B cell (primary cell): ENCODE measurements around the gene USP12. TPM values are rescaled to one million over a fixed set of nuclear protein-coding genes. Genes with fewer than 3 reads are reported as not detected.
A peak's percentile ranks its signal among the peaks of the same experiment; 100 is the strongest.

Experiments
- ATAC-seq: fragments of 200-7000 bp; cut with Tn5 transposase; one replicate; pipeline ENCODE4 v1.10.0; 2021; ENCODE audit warnings: low read depth, mild to moderate bottlenecking, moderate number of reproducible peaks, moderate library complexity
- CTCF ChIA-PET: fragments of 350-600 bp; sonication (Branson Sonifier 250); formaldehyde crosslinking; loops from one replicate; lab custom pipeline; 2021; ENCODE audit warnings: antibody characterized with exemption, inconsistent platforms; lab: Charles Lee
- POLR2A ChIA-PET: fragments of 350-600 bp; sonication (Branson Sonifier 250); formaldehyde crosslinking; loops from one replicate; lab custom pipeline; 2021; ENCODE audit warnings: antibody characterized with exemption; lab: Charles Lee
- DNase-seq: peaks from one replicate; pipeline ENCODE4 v3.0.0; 2013
- H2AFZ ChIP-seq: 2 replicates; pipeline ENCODE4 v1.6.1; 2012; ENCODE audit warnings: mild to moderate bottlenecking, low read depth, low read length; ENCODE audit not compliant: insufficient read depth, poor library complexity, severe bottlenecking
- H3K27ac ChIP-seq, 2 donors: 1 replicate in 1 of 2; 2 replicates in 1 of 2; pipeline ENCODE4 v1.5.1; 2012 to 2013; ENCODE audit warnings: low read length in 2 of 2, mild to moderate bottlenecking in 2 of 2, moderate library complexity in 1 of 2
- H3K27me3 ChIP-seq, 4 experiments: fragments of 200-600 bp in 1 of 4; sonication (generic) in 1 of 4; replicated peaks in 1 of 4; 1 replicate in 2 of 4; 2 replicates in 2 of 4; pipeline versions ENCODE4 v1.6.1 to v1.7.0; 2013 to 2016; ENCODE audit warnings: low read length in 3 of 4, mild to moderate bottlenecking in 2 of 4, mixed read lengths in 1 of 4, moderate library complexity in 1 of 4; ENCODE audit not compliant: insufficient read depth in 4 of 4, control insufficient read depth in 3 of 4; ENCODE audit errors: control extremely low read depth in 1 of 4
- H3K36me3 ChIP-seq, 2 experiments: replicated peaks in 1 of 2; 1 replicate in 1 of 2; 2 replicates in 1 of 2; pipeline versions ENCODE4 v1.6.1 to v1.7.1; 2013; ENCODE audit warnings: low read length in 1 of 2; ENCODE audit not compliant: insufficient read depth in 2 of 2, control insufficient read depth in 1 of 2; ENCODE audit errors: control extremely low read depth in 1 of 2, extremely low read depth in 1 of 2
- H3K4me1 ChIP-seq, 2 donors: fragments of 200-600 bp in 1 of 2; sonication (generic) in 1 of 2; 1 replicate in 1 of 2; 2 replicates in 1 of 2; pipeline versions ENCODE4 v1.5.1 to v1.6.1; 2013 to 2017; ENCODE audit warnings: low read length in 2 of 2; ENCODE audit not compliant: control insufficient read depth in 2 of 2, insufficient read depth in 2 of 2
- H3K4me2 ChIP-seq: replicated peaks from 2 replicates; pipeline ENCODE3; 2012; ENCODE audit warnings: mild to moderate bottlenecking, low read depth, low read length; ENCODE audit not compliant: poor library complexity, severe bottlenecking
- H3K4me3 ChIP-seq, 5 experiments: fragments of 200-600 bp in 1 of 5; sonication (generic) in 1 of 5; 1 replicate in 3 of 5; 2 replicates in 2 of 5; pipeline versions ENCODE4 v1.5.1 to v1.7.0; 2011 to 2016; ENCODE audit warnings: low read length in 4 of 5, mild to moderate bottlenecking in 4 of 5, low read depth in 2 of 5, control low read depth in 1 of 5, moderate library complexity in 1 of 5; ENCODE audit not compliant: insufficient read depth in 1 of 5; ENCODE audit errors: control extremely low read depth in 1 of 5, extremely low read depth in 1 of 5
- H3K79me2 ChIP-seq: fragments of 200-600 bp; sonication (generic); one replicate; pipeline ENCODE4 v1.6.0; 2016; ENCODE audit warnings: low read length; ENCODE audit not compliant: control insufficient read depth, insufficient read depth
- H3K9ac ChIP-seq: fragments of 200-600 bp; sonication (generic); 2 replicates; pipeline ENCODE4 v1.6.1; 2017; ENCODE audit warnings: mild to moderate bottlenecking, low read length, moderate library complexity
- H3K9me3 ChIP-seq, 3 donors: one replicate each; pipeline versions ENCODE4 v1.6.1 to v1.7.1; 2013; ENCODE audit warnings: low read length in 2 of 3; ENCODE audit not compliant: control insufficient read depth in 2 of 3, insufficient read depth in 1 of 3; ENCODE audit errors: control extremely low read depth in 1 of 3
- H4K20me1 ChIP-seq: 2 replicates; pipeline ENCODE4 v1.6.0; 2012; ENCODE audit warnings: mild to moderate bottlenecking, low read length; ENCODE audit not compliant: insufficient read depth, control insufficient read depth, poor library complexity, severe bottlenecking
- H3K27ac Mint-ChIP-seq: one replicate; pipeline ENCODE4 v1.8.0; 2021; ENCODE audit warnings: mixed read lengths
- H3K27me3 Mint-ChIP-seq: one replicate; pipeline ENCODE4 v1.8.0; 2021; ENCODE audit warnings: mixed read lengths
- H3K4me1 Mint-ChIP-seq: one replicate; pipeline ENCODE4 v1.8.0; 2021; ENCODE audit warnings: mixed read lengths
- H3K4me3 Mint-ChIP-seq: one replicate; pipeline ENCODE4 v1.8.0; 2021; ENCODE audit warnings: mixed read lengths
- H3K9me3 Mint-ChIP-seq: one replicate; pipeline ENCODE4 v1.8.0; 2022; ENCODE audit warnings: mixed read lengths; ENCODE audit not compliant: insufficient read depth
- EZH2 ChIP-seq: IDR thresholded peaks from 2 replicates; pipeline ENCODE4 v1.6.1; 2012; ENCODE audit warnings: borderline replicate concordance, low read depth, mild to moderate bottlenecking, moderate library complexity, low read length; ENCODE audit not compliant: insufficient read depth, poor library complexity, severe bottlenecking
- WGBS: methylation state at CpG from one replicate; pipeline ENCODE4 v1.1.5; 2013; ENCODE audit warnings: missing lambda C conversion rate; ENCODE audit not compliant: insufficient coverage; 5-methylcytosine and 5-hydroxymethylcytosine counted together
- intact Hi-C: fragments of 100-400 bp; cut with micrococcal nuclease; formaldehyde crosslinking; loops from one replicate; pipeline ENCODE4 v1.10.0; 2022
- polyA plus RNA-seq: library from polyadenylated mRNA; depleted of rRNA; stranded (reverse); fragments of >200 nt; gene quantifications from 2 replicates; pipeline ENCODE4 v1.2.3, GENCODE V29; 2012
- total RNA-seq, 2 donors: library from RNA; stranded (reverse); fragments of 120-200 nt in 1 of 2; gene quantifications; 1 replicate in 1 of 2; 2 replicates in 1 of 2; pipeline versions ENCODE4 v1.2.3 to v1.2.4, GENCODE V29; 2013 to 2022
- TF ChIP-seq, protein P1 (sequence below): fragments of 200-600 bp; IDR thresholded peaks from one replicate; pipeline ENCODE4 v1.8.0; 2022; ENCODE audit warnings: antibody characterized with exemption, mild to moderate bottlenecking

The USP12 gene
- total and polyA plus RNA-seq, 2 donors (not counting 1 experiment from before 2014, with no cell fraction given) = 21.7 to 46.3 TPM

- DNase-seq (no peak), ATAC-seq (no peak)
- 83% methylated on average over 1 of the region's 8 CpGs for WGBS
- Histone ChIP-seq H3K9ac (no peak overlapping the region), H2AFZ (no peak overlapping the region), H3K9me3 (no peaks in the 10 kb centered on the region), H3K36me3 (no peaks in the 10 kb centered on the region), H4K20me1 (peaks cover 16% of the 10 kb centered on the region), H3K4me1 (peaks cover 38 to 43% of the 10 kb centered on the region in 2 donors), H3K27me3 (no peaks in the 10 kb centered on the region), H3K4me2 (peak overlapping the region; percentile 85), H3K4me3 (no peak overlapping the region), H3K27ac (peak overlapping the region in 1 of 2 donors; percentile 72), H3K79me2 (peaks cover 74% of the 10 kb centered on the region)
- CTCF ChIA-PET = interaction anchor here (0.7 to 1.8 kb wide), 3 partner anchors 19 to 184 kb away, joined by 3 to 4 read pairs (median 3); no protein-coding TSS in a partner anchor
- Mint-ChIP-seq H3K27ac (peak overlapping the region; percentile 88), H3K9me3 (no peaks in the 10 kb centered on the region), H3K4me1 (peaks cover 67% of the 10 kb centered on the region), H3K27me3 (no peaks in the 10 kb centered on the region), H3K4me3 (peak overlapping the region; percentile 96)
- intact Hi-C loops = no loop called here
- TF ChIP-seq, protein P1, sequence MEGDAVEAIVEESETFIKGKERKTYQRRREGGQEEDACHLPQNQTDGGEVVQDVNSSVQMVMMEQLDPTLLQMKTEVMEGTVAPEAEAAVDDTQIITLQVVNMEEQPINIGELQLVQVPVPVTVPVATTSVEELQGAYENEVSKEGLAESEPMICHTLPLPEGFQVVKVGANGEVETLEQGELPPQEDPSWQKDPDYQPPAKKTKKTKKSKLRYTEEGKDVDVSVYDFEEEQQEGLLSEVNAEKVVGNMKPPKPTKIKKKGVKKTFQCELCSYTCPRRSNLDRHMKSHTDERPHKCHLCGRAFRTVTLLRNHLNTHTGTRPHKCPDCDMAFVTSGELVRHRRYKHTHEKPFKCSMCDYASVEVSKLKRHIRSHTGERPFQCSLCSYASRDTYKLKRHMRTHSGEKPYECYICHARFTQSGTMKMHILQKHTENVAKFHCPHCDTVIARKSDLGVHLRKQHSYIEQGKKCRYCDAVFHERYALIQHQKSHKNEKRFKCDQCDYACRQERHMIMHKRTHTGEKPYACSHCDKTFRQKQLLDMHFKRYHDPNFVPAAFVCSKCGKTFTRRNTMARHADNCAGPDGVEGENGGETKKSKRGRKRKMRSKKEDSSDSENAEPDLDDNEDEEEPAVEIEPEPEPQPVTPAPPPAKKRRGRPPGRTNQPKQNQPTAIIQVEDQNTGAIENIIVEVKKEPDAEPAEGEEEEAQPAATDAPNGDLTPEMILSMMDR = no peak
- no peak for TF ChIP-seq EZH2
- POLR2A ChIA-PET = interaction anchor here (1.5 kb wide), 2 partner anchors 22 to 82 kb away, joined by 4 read pairs; partner anchors contain the start of gene RPL21
Observed at GRCh38 chr13:27168906-27169657, 2.5 kb downstream of the USP12 start.

GRCh38 chr13:27168086-27168485 is 3.5 kb downstream of the USP12 start:
- intact Hi-C loops = no loop called here
- Histone ChIP-seq H3K36me3 (no peaks in the 10 kb centered on the region), H4K20me1 (peaks cover 26% of the 10 kb centered on the region), H3K27ac (peak overlapping the region in 1 of 2 donors; percentile 57), H3K4me2 (peak overlapping the region; percentile 85), H3K9me3 (no peaks in the 10 kb centered on the region), H3K9ac (no peak overlapping the region), H2AFZ (no peak overlapping the region), H3K79me2 (peaks cover 81% of the 10 kb centered on the region), H3K27me3 (no peaks in the 10 kb centered on the region), H3K4me1 (peaks cover 35 to 44% of the 10 kb centered on the region in 2 donors), H3K4me3 (no peak overlapping the region)
- peak overlapping the region; percentile 80 for H3K27ac Mint-ChIP-seq
- ATAC-seq (no peak), DNase-seq (no peak)
- ChIA-PET POLR2A (no interaction called here), CTCF (no interaction called here)
- WGBS = 28% methylated on average over 4 of the region's 6 CpGs
- peak overlapping the region; percentile 78 for H3K4me3 Mint-ChIP-seq
- H3K27me3 Mint-ChIP-seq = no peaks in the 10 kb centered on the region
- H3K4me1 Mint-ChIP-seq = peaks cover 73% of the 10 kb centered on the region
- TF ChIP-seq, protein P1 = no peak
- TF ChIP-seq EZH2 = no peak
- H3K9me3 Mint-ChIP-seq = no peaks in the 10 kb centered on the region
